HG02678 (cell line): ENCODE results near the gene STX11.
"Not testable (repeated sequence)": the region's sequence is repeated elsewhere in the genome, so short reads cannot be mapped to it uniquely, and the experiment has no call there.

Experiments
- ATAC-seq: cut with Tn5 transposase; IDR thresholded peaks from one replicate; pipeline ENCODE4 v1.9.1; 2021; ENCODE audit warnings: mild to moderate bottlenecking, moderate library complexity; ENCODE audit not compliant: unreplicated experiment

The STX11 gene

DNA sequence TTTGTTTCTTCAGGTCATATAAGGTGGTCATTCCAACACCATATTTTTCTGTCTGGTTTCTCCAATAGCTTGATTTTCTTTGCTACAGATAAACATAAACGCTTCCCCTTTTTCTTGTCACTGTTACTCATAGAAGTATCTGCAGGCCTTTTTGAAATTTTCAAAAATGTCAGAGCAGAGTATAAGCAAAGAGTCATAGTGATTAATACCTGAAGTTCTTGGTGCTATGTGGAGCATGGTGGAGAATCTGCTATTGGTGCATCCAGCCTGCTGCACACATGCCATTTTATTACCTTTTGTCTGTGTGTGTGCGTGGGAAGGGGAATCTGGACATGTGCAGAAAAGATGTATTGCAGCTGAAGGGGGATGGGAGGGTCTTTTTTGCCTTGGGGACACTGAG is 19.7 kb downstream of the STX11 start:
- ATAC-seq = no peak

DNA sequence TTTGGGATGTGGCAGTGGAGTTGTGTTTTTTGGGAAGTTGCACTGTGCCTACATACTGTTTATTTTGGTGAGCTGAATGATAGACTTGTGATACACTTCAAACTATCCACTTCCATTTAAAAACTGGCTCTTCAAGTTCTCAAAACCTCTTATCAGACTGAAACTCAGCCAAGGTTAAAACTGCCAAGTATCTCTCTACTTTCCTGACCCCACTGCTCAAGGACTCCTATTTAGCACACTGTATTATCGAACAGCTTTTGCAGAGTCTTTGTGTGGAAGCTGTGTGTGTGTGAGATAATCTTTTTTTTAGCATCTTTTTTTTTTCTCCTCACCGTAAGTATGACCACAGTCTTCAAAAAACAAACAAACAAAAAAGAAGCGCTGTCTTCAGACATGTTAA is 21.1 kb downstream of the STX11 start:
- ATAC-seq = no peak

DNA sequence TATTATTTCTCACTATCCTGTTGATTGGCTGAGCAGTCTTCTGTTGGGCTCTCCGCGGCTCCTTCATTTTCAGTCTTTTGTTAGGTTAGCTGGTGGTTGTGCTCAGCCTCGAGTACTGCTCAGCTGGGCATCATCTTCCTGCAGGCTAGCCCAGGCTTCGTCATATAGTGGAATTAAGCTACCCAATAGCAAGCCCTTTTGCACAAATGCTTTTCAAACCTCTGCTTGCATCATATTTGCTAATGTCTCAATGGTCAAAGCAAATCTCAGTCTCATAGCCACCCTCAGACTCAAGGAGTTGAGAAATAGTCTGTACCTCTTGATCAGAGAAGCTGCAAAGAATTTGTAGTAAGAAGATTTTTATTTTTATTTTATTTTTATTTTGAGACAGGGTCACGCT is 23.7 kb downstream of the STX11 start:
- no peak for ATAC-seq

DNA sequence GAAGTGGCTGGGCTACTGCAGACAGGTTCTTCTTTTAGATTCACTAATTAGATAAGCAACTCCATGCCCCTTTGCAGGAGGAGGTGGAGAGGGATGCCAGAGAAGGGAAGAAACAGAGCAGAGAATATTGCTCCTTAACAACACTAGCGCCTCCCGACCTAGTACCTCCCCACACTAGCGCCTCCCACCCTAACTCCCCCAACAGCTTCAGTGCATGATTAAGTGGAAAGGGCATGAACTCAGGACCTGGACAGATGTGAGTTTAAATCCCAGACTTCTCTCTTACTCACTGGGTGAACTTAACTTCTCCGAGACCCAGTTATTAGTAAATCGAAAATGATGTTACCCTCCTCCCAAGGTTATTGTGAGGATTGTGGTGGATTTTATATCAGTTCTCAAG is 25.7 kb downstream of the STX11 start:
- ATAC-seq = no peak

DNA sequence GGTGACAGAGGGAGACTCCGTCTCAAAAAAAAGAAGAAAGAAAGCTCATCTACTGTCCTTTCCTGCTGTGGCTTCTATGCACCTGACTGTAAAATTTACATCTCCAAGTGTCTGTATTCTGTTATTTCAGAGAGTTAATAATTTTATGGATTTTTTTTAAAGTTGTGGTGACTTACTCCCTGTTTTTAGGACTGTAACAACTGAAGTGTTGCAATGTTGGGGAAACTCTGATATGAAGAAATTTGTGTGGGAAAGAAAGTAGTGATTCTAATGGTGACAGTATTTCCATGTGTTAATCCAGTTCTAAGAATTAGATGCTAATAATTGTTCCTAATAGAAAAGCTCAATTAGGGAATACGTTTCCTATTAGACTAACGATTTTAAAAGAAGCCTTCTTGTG is 27.4 kb downstream of the STX11 start:
- no peak for ATAC-seq

DNA sequence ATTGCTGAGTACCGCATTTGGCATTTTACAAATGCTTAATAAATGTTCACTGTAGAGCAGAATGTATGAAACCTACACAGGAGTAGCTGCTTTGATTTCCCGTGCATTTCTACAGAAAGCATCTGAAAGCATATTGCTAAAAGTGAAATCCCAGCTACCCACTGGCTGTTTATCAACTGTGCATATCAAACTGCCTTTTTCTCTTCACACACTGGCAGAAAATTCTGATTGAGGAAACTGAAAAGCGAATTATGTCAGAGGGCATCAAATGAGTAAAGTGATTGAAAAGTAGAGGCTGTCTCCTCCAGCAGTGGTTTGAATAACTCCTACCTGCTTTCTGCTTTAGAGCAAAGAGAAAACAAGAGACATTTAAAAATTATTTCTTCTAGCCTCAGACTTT is 28.0 kb downstream of the STX11 start:
- ATAC-seq = no peak

DNA sequence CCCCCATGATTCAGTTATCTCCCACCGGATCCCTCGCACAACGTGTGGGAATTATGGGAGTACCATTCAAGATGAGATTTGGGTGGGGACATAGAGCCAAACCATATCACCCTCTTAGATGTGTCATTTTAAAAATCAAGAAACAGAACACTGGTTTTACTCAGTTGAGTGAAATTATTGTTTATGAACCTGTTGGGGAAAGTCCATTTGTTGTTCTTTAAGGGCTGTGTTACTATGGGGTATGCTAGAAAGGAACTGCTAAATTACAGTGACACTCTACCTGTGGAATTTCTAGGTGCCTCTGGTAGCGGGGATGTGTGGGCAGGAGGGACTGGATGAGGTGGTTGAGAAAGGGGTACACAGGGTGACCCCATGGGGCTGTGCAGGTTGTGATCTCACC is 28.9 kb downstream of the STX11 start:
- no peak for ATAC-seq

DNA sequence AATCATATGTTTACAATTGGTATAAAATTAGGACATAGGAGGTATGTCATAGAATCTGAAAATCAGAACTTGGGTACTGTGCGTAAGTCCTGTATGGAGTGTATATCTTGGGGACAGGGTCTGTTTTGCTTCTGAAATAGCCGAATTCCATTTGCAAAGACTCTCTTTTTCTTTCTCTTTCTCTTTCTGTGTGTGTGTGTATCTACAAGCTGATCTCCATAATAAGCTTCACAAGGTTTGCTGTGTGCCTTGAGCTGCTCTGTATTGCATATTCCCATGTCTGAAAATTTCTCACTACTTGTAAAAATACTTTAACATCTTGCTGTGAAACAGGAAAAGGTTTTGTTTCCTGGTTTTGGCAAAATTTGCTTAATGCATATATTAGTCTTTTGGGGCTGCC is 29.5 kb downstream of the STX11 start:
- no peak for ATAC-seq

DNA sequence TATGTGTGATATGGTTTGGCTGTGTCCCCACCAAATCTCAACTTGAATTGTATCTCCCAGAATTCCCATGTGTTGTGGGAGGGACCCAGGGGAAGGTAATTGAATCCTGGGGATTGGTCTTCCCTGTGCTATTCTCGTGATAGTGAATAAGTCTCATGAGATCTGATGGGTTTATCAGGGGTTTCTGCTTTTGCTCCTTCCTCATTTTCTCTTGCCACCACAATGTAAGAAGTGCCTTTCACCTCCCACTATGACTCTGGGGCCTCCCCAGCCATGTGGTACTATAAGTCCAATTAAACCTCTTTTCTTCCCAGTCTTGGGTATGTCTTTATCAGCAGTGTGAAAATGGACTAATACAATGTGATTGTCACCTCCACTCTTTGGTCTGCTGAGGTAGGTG is 30.0 kb downstream of the STX11 start:
- not testable (repeated sequence) for ATAC-seq

DNA sequence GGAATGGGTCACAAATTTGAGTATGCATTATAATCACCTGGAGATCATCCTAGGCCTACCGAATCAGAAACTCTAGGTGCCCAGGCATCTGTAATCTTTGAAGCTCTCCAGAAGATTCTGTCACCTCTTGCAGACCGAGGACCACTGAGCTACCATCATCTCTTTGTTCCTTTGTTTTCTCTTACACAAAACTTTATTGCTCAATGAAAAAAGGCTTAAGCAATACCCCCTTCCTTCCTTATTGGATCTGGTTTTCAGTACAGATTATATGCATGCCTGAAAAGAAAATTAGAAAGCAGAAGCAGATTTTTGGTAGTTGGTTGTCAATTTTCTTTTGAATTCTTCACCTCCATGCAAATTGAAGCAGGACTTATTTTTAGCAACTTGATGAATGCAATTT is 31.3 kb downstream of the STX11 start:
- no peak for ATAC-seq

DNA sequence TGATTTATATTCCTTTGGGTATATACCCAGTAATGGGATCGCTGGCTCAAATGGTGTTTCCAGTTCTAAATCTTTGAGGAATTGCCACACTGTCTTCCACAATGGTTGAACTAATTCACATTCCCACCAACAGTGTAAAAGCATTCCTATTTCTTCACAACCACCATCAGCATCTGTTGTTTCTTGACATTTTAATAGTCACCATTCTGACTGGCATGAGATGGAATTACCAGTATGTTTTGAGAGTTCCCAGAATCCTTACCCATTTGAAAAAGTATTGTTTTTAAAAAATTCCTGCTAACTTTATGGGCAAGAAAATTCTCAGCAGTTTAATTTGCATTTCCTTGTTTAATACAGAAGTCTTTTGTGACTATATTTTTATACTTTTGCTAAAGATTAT is 33.9 kb downstream of the STX11 start:
- not testable (repeated sequence) for ATAC-seq

DNA sequence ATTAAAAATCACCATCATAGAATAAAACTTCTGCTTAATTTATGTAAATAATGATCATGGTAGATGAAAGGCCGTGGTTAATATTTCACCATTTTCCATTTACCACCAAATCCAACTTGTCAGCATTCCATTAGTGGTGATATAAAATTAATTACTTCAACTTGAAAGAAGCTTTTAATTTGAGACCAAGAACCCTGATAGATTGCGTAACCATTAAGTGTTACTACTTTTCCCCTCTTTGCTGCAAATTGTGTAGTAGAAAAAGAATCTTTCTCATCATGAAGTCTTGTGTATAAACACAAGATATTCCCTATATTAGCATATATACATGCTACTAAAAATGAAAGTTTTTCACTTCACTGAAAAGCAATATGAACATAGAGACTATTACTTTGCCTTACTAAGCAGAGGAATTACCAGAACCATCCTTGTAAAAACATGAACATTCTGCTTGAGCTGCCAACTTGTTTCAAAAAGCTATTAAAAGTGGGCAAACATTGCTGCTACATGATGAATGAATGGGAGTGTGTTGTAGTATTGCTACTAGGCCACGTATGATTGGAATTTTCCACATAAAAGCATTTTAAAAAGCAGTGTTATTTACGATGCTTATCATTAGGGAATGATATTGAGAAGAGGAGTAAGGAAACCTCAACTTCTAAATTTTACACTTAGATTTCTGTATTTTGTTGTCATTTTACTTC is 35.0 kb downstream of the STX11 start:
- ATAC-seq = no peak

DNA sequence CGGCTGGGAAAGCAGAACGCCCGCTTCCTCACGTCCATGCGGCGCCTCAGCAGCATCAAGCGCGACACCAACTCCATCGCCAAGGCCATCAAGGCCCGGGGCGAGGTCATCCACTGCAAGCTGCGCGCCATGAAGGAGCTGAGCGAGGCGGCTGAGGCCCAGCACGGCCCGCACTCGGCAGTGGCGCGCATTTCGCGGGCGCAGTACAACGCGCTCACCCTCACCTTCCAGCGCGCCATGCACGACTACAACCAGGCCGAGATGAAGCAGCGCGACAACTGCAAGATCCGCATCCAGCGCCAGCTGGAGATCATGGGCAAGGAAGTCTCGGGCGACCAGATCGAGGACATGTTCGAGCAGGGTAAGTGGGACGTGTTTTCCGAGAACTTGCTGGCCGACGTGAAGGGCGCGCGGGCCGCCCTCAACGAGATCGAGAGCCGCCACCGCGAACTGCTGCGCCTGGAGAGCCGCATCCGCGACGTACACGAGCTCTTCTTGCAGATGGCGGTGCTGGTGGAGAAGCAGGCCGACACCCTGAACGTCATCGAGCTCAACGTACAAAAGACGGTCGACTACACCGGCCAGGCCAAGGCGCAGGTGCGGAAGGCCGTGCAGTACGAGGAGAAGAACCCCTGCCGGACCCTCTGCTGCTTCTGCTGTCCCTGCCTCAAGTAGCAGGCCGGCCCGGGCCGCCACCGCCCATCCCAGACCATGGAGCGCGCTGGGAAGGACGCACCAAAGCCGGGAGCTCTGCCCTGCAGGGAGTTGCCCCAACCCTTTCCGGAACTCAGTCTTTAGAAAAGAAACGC is 36.7 kb downstream of the STX11 start:
- ATAC-seq = no peak

DNA sequence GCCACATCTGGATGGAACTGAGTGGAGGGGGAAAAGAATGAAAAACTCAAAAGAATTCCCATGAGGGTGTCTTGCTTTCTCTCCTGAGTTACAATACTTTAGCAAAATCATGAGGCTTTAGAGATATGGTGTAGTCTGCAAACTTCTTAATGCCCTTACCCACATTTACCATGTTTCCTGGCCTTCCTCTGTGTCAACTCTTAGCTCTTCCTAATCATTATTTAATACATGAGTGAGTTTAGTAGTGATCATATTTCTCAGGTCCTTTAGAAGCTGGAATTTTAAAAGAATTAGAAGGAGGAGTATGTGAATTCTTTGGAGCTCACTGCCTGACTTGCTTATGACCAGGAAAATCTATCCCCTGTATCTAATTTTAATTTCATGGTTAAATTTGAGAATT is 39.0 kb downstream of the STX11 start:
- no peak for ATAC-seq

DNA sequence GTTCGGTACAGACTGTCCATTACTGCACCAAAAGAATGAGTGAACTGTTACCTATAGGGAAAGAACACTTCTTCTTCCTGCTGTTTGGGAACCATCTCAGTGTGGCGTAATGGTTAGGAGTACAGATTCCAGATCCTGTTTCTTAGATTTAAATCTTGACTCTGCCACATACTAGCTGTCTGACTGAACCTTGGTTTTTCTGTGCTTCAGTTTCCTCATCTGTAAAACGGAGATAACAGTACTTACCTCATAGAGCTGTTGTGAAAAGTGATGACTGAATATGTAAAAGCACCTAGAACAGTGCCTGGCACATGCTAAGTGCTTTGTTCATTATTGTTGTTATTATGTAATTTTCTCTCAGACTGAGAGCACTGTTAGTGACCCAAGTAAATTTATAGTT is 39.8 kb downstream of the STX11 start:
- ATAC-seq = no peak

DNA sequence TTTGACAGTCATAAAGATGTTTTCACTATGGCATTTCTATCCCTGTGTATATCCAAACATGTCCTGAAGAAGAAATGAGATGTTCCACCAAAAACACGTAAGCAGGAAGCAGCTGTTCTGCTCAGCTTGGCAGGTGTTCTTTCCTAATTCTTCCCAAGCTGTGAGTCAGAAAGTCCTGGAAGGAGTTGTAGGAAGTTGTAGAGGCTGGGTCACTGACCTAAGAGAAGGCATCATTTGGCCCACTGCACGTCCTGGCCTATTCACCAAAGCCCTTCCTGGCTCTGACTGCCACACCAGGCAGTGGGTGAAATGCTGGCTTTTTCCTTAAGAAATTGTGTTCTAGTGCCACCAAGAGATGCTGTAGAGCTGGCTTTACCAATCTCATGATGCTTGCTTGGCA is 40.3 kb downstream of the STX11 start:
- ATAC-seq = no peak

DNA sequence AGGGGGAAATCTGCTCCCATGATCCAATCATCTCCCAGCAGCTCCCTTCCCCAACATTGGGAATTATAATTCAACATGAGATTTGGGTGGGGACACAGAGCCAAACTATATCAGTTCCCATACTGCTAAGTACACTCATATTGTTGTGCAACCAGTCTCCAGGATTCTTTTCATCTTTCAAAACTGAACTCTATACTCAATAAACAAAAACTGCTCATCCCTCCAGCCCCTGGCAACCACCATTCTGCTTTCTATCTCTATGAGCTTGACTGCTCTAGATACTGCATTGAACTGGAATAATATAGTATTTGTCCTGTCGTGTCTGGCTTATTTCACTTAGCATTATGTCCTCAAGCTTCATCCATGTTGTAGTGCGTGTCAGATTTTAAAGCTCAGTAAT is 42.9 kb downstream of the STX11 start:
- ATAC-seq = no peak

DNA sequence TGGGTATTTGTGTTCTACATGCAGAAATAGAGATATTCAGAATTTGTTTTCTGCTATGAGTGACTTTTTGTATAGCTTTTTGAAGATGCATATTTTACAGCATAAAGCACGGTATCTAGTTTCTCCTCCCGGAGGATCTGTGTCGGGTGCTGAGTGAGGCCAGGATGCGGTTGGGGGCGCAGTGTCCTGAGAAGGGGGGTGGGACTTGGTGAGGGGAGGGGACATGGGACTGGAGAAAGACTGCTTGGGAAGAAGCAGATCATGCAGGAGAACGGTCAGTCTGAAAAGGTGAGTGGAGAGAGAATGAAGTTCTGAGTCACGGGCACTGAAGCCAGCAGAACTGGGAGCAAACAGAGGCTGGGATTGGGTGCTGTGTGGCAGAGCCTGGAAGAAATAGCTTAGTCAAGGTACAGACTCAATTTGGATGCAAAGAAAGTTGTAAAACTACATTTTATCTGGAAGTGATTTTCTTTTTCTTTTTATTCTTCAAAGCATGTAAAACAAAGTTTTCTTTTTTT is 44.0 kb downstream of the STX11 start:
- ATAC-seq = no peak

DNA sequence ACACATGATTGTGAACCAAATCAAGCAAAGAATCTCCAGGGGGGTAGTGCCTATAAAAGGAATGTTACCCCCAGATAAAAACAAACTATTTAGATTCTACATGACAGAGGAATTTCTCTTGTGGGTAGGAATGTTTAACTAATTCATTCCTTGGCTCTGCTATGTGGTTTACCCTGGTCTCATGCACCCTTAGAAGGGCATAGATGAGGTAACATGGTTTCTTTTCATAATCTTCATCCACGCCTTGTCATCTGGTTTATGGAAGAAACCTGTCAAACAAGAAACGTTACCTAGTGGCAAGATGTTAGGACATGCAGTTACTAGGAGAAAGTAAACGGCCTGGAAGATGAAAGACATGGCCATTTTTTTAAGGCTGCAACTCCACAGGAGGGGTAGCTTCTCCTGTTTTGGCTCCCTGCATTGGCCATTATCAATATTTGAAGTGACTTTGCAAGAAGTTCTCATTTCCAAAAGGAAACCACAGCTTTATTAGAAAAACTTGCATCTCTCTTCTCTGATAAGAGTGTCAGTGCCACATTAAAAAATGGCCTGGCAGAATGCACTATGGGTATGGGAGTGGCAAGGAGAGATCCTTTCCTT is 45.5 kb downstream of the STX11 start:
- ATAC-seq = no peak

DNA sequence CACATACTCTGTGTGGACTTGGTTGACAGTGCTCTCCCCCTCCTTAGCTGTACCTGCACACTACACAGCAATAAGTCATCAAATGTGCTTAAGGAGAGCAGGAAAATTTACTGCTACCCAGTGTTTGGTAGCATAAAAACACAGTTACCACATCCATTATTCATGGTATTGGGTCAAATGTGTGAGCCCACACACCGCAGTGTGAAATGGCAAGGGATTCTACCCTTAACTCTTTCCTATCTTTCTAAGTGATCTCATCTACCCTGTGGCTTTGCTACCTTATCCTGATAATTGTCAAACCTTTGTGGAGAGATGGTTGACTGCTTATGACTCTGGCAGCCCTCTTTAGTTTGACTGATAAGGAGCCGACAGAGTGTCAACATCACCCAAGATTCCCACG is 47.6 kb downstream of the STX11 start:
- ATAC-seq = no peak

DNA sequence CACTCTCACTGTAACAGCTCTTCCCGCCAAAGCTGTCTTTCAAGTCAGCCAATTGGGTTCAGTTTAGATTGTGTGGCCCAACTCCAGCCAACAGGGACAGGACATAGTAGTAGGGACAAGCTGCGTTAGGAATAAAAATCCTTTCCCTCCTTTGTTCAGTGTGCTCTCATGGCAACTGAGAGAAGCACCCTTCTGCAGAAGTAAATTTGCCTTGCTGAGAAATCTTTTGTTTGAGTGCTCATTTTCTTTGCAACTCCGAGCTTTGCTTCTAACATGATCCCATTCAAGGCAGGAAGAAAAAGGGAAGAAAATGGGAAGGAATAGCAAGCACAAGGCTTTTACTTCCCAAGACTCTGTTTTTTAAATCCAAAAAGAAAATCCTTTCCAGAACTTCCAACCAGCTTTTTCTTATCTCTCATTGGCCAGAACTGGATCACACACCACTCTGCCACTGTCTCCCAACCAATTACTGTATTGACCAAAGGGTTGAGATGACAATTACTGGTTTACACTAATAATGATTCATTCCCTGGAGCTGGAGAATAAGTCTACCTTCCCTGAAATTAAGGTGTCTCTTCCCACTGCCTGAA is 52.7 kb downstream of the STX11 start:
- no peak for ATAC-seq

DNA sequence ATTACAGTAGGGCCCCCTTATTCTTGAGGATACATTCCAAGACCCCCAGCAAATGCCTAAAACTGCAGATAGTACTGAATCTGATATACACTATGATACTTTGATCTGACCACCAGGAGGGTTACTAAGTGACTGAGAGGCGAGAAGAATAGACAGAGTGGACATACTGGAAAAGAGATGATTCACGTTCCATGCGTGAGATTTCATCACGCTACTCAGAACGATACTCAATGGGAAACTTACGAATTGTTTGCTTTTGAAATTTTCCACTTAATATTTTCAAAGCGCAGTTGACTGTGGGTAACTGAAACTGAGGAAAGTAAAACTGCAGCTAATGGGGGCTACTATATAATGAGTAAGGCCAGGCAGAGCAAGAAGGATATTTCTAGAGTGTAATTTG is 60.8 kb downstream of the STX11 start:
- no peak for ATAC-seq
